Brain pericyte (primary cell): Measurements from ENCODE around the gene GIMAP6.
"Not testable (repeated sequence)": the region's sequence is repeated elsewhere in the genome, so short reads cannot be mapped to it uniquely, and the experiment has no call there.

ENCODE experiments used
- DNase-seq: peaks from one replicate; pipeline ENCODE4 v3.0.0-alpha.2; 2012; ENCODE audit warnings: low read depth, low spot score

Gene GIMAP6

DNA sequence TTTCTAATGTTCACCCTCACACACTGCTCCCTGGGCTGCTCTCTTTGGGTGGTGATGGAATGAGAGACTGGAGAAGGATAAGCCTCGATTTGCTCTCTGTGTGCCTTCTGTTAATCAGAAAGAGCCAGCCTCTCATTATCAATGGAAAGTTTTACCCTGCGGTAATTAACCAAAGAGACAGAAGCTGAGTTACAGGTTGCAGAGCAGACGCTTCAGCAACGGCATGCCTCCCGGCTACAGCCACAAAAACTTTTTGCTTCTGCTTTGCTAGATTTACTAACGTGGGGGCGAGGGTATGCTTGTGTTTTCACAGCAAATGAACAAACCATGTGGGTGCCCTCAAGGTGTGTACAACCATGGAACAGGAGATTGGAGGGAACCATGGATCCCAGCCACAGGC, 47.0 kb downstream of the GIMAP6 start:
- no peak for DNase-seq

DNA sequence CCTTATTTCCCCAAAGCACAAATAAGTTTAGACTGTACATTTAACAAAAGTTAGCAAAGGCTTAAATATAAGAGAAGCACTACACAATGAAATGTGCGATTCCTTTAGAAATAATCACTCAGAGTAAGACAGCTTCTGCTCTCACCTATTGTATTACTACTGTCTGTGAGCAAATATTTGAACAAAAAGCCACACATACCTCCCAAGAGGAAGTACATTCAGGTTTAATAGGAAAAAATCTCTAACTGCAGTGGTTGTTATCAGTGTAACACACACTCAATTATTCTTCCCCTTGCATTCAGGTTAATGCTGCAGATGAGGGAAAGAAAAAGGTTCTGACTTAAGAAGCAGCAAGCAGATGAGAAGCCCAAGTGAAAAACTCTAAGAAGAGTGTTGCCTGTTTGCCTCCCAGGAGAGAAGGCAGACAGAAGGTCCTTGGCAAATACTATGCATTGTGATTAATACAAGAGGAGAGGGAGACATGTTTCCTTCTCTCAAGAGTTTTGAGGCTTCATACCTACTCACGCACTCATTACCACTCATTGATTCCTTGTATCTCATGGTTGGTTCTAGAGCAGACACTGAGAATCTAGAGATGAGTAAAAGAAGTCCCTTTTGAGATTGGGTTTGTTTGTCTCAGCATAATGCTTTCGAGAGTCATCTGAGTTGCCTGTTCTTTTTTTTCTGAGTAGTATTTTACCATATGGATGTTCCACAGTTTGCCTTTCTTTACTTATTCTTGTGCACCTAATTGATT, 51.4 kb downstream of the GIMAP6 start:
- DNase-seq, result no peak

DNA sequence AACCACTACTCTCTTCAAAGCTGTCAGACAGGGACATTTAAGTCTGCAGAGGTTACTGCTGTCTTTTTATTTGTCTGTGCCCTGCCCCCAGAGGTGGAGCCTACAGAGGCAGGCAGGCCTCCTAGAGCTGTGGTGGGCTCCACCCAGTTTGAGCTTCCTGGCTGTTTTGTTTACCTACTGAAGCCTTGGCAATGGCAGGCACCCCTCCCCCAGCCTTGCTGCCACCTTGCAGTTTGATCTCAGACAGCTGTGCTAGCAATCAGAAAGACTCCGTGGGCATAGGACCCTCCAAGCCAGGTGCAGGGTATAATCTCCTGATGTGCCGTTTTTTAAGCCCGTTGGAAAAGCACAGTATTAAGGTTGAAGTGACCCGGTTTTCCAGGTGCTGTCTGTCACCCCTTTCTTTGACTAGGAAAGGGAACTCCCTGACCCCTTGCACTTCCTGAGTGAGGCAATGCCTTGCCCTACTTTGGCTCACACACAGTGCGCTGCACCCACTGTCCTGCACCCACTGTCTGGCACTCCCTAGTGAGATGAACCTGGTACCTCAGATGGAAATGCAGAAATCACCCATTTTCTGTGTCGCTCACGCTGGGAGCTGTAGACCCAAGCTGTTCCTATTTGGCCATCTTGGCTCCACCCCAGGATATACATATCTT, 52.1 kb downstream of the GIMAP6 start:
- not testable (repeated sequence) for DNase-seq
